Natural killer cell (primary cell): ENCODE results near the gene GATA5. TPM values are rescaled to one million over a fixed set of nuclear protein-coding genes. Genes with fewer than 3 reads are reported as not detected.

ENCODE experiments used
- ATAC-seq, 3 donors: fragments of 150-1000 bp in 2 of 3; fragments of 200-7000 bp in 1 of 3; cut with Tn5 transposase; 1 replicate in 1 of 3; 2 replicates in 2 of 3; pipeline ENCODE4 v1.10.0; 2021; ENCODE audit warnings: mild to moderate bottlenecking in 2 of 3, moderate library complexity in 2 of 3
- DNase-seq, 2 donors: peaks; one replicate each; pipeline versions ENCODE4 v3.0.0 to v3.0.0-alpha.2; 2013 to 2021; ENCODE audit warnings: mixed read lengths in 1 of 2
- H3K27ac ChIP-seq: one replicate; pipeline ENCODE4 v1.5.1; 2013; ENCODE audit warnings: mild to moderate bottlenecking, low read length
- H3K27me3 ChIP-seq: one replicate; pipeline ENCODE4 v1.6.1; 2013; ENCODE audit warnings: low read length; ENCODE audit not compliant: control insufficient read depth, insufficient read depth
- H3K36me3 ChIP-seq: one replicate; pipeline ENCODE4 v1.6.1; 2013; ENCODE audit warnings: low read length; ENCODE audit not compliant: control insufficient read depth, insufficient read depth
- H3K4me1 ChIP-seq: one replicate; pipeline ENCODE4 v1.6.1; 2013; ENCODE audit warnings: low read length; ENCODE audit not compliant: control insufficient read depth, insufficient read depth
- H3K4me3 ChIP-seq: one replicate; pipeline ENCODE4 v1.5.1; 2013; ENCODE audit warnings: low read length
- H3K9me3 ChIP-seq: one replicate; pipeline ENCODE4 v1.6.1; 2013; ENCODE audit warnings: low read length; ENCODE audit not compliant: control insufficient read depth, insufficient read depth
- H3K27ac Mint-ChIP-seq, 2 donors: one replicate each; pipeline ENCODE4 v1.8.0; 2022; ENCODE audit warnings: mild to moderate bottlenecking in 2 of 2, mixed read lengths in 2 of 2, moderate library complexity in 1 of 2
- H3K27me3 Mint-ChIP-seq, 2 donors: one replicate each; pipeline ENCODE4 v1.8.0; 2022; ENCODE audit warnings: low read depth in 2 of 2, mixed read lengths in 2 of 2
- H3K36me3 Mint-ChIP-seq: one replicate; pipeline ENCODE4 v1.8.0; 2022; ENCODE audit warnings: mixed read lengths
- H3K4me1 Mint-ChIP-seq, 2 donors: one replicate each; pipeline ENCODE4 v1.8.0; 2022; ENCODE audit warnings: mixed read lengths in 2 of 2
- H3K4me3 Mint-ChIP-seq: one replicate; pipeline ENCODE4 v1.8.0; 2022; ENCODE audit warnings: mild to moderate bottlenecking, moderate library complexity, mixed read lengths
- H3K9me3 Mint-ChIP-seq, 2 donors: one replicate each; pipeline ENCODE4 v1.8.0; 2022; ENCODE audit warnings: mixed read lengths in 2 of 2
- CTCF ChIP-seq: fragments of 200-600 bp; IDR thresholded peaks from one replicate; pipeline ENCODE4 v1.8.0; 2022; ENCODE audit warnings: antibody characterized with exemption
- WGBS: methylation state at CpG from one replicate; pipeline ENCODE4 v1.1.7; 2013; ENCODE audit warnings: missing lambda C conversion rate; ENCODE audit not compliant: insufficient coverage; 5-methylcytosine and 5-hydroxymethylcytosine counted together
- intact Hi-C: fragments of 100-400 bp; cut with micrococcal nuclease; formaldehyde crosslinking; loops from one replicate; pipeline ENCODE4 v1.14.2; 2022
- total RNA-seq, 4 donors: library from RNA; stranded (reverse); fragments of 120-200 nt in 1 of 4; gene quantifications; one replicate each; pipeline versions ENCODE4 v1.2.3 to v1.2.4, GENCODE V29; 2013 to 2022

Gene GATA5
- total RNA-seq, 3 donors from 2014 or later (not counting 1 experiment from before 2014, with no cell fraction given), result not detected

- H3K4me1 Mint-ChIP-seq, result no peaks in the 10 kb centered on the region
- H3K4me3 ChIP-seq, result no peak overlapping the region
- intact Hi-C loops, result no loop called here
Measured at GRCh38 chr20:62461834-62462233, 14.0 kb downstream of the GATA5 start.

GRCh38 chr20:62461157-62461556 lies 14.6 kb downstream of the GATA5 start:
- Mint-ChIP-seq H3K9me3 (no peaks in the 10 kb centered on the region), H3K27ac (no peak overlapping the region), H3K4me3 (no peak overlapping the region), H3K4me1 (no peaks in the 10 kb centered on the region), H3K36me3 (no peaks in the 10 kb centered on the region), H3K27me3 (peaks cover 0 to 4% of the 10 kb centered on the region in 2 donors)
- Histone ChIP-seq H3K9me3 (no peaks in the 10 kb centered on the region), H3K27ac (no peak overlapping the region), H3K27me3 (no peaks in the 10 kb centered on the region), H3K36me3 (no peaks in the 10 kb centered on the region), H3K4me1 (no peaks in the 10 kb centered on the region), H3K4me3 (no peak overlapping the region)
- no peak for TF ChIP-seq CTCF
- 63% methylated on average over 10 of the region's 10 CpGs for WGBS
- ATAC-seq, result no peak
- no peak for DNase-seq
- intact Hi-C loops, result no loop called here

More at GRCh38 chr20:62461834-62462233, 14.0 kb downstream of the GATA5 start:
- no peak for TF ChIP-seq CTCF
- Histone ChIP-seq H3K9me3 (no peaks in the 10 kb centered on the region), H3K36me3 (no peaks in the 10 kb centered on the region), H3K4me1 (no peaks in the 10 kb centered on the region), H3K27me3 (no peaks in the 10 kb centered on the region), H3K27ac (no peak overlapping the region)
- no peaks in the 10 kb centered on the region for H3K36me3 Mint-ChIP-seq
- 91% methylated on average over 13 of the region's 13 CpGs for WGBS
- DNase-seq (no peak), ATAC-seq (no peak)
- peaks cover 0 to 2% of the 10 kb centered on the region in 2 donors for H3K27me3 Mint-ChIP-seq
- H3K27ac Mint-ChIP-seq, result no peak overlapping the region
- no peaks in the 10 kb centered on the region for H3K9me3 Mint-ChIP-seq
- H3K4me3 Mint-ChIP-seq, result no peak overlapping the region

GRCh38 chr20:62460678-62461077 lies 15.1 kb downstream of the GATA5 start:
- WGBS, result 80% methylated on average over 15 of the region's 15 CpGs
- no peak for TF ChIP-seq CTCF
- Mint-ChIP-seq H3K4me3 (no peak overlapping the region), H3K27ac (no peak overlapping the region), H3K4me1 (no peaks in the 10 kb centered on the region), H3K36me3 (no peaks in the 10 kb centered on the region), H3K27me3 (peaks cover 0 to 5% of the 10 kb centered on the region in 2 donors), H3K9me3 (no peaks in the 10 kb centered on the region)
- H3K27me3 ChIP-seq, result no peaks in the 10 kb centered on the region
- H3K36me3 ChIP-seq, result no peaks in the 10 kb centered on the region
- no peak for DNase-seq
- no peaks in the 10 kb centered on the region for H3K4me1 ChIP-seq
- ATAC-seq, result no peak
- H3K9me3 ChIP-seq, result no peaks in the 10 kb centered on the region
- H3K27ac ChIP-seq, result no peak overlapping the region
- no peak overlapping the region for H3K4me3 ChIP-seq
- intact Hi-C loops, result no loop called here

GRCh38 chr20:62459488-62459887 lies 16.3 kb downstream of the GATA5 start:
- DNase-seq (no peak), ATAC-seq (no peak)
- Histone ChIP-seq H3K4me1 (no peaks in the 10 kb centered on the region), H3K4me3 (no peak overlapping the region), H3K27ac (no peak overlapping the region), H3K36me3 (no peaks in the 10 kb centered on the region), H3K27me3 (no peaks in the 10 kb centered on the region), H3K9me3 (no peaks in the 10 kb centered on the region)
- H3K27ac Mint-ChIP-seq, result no peak overlapping the region
- no peaks in the 10 kb centered on the region for H3K9me3 Mint-ChIP-seq
- 73% methylated on average over 14 of the region's 14 CpGs for WGBS
- no peak overlapping the region for H3K4me3 Mint-ChIP-seq
- no peaks in the 10 kb centered on the region for H3K4me1 Mint-ChIP-seq
- no peaks in the 10 kb centered on the region for H3K36me3 Mint-ChIP-seq
- intact Hi-C loops, result no loop called here
- TF ChIP-seq CTCF, result no peak
- peaks cover 0 to 5% of the 10 kb centered on the region in 2 donors for H3K27me3 Mint-ChIP-seq
